B cell (primary cell): ENCODE results near the gene SLC39A7. TPM values are rescaled to one million over a fixed set of nuclear protein-coding genes. Genes with fewer than 3 reads are reported as not detected.
A peak's percentile ranks its signal among the peaks of the same experiment; 100 is the strongest.

Source experiments
- ATAC-seq: fragments of 200-7000 bp; cut with Tn5 transposase; one replicate; pipeline ENCODE4 v1.10.0; 2021; ENCODE audit warnings: low read depth, mild to moderate bottlenecking, moderate number of reproducible peaks, moderate library complexity
- CTCF ChIA-PET: fragments of 350-600 bp; sonication (Branson Sonifier 250); formaldehyde crosslinking; loops from one replicate; lab custom pipeline; 2021; ENCODE audit warnings: antibody characterized with exemption, inconsistent platforms; lab: Charles Lee
- POLR2A ChIA-PET: fragments of 350-600 bp; sonication (Branson Sonifier 250); formaldehyde crosslinking; loops from one replicate; lab custom pipeline; 2021; ENCODE audit warnings: antibody characterized with exemption; lab: Charles Lee
- DNase-seq: peaks from one replicate; pipeline ENCODE4 v3.0.0; 2013
- H2AFZ ChIP-seq: 2 replicates; pipeline ENCODE4 v1.6.1; 2012; ENCODE audit warnings: mild to moderate bottlenecking, low read depth, low read length; ENCODE audit not compliant: insufficient read depth, poor library complexity, severe bottlenecking
- H3K27ac ChIP-seq, 2 donors: 1 replicate in 1 of 2; 2 replicates in 1 of 2; pipeline ENCODE4 v1.5.1; 2012 to 2013; ENCODE audit warnings: low read length in 2 of 2, mild to moderate bottlenecking in 2 of 2, moderate library complexity in 1 of 2
- H3K27me3 ChIP-seq, 4 experiments: fragments of 200-600 bp in 1 of 4; sonication (generic) in 1 of 4; replicated peaks in 1 of 4; 1 replicate in 2 of 4; 2 replicates in 2 of 4; pipeline versions ENCODE4 v1.6.1 to v1.7.0; 2013 to 2016; ENCODE audit warnings: low read length in 3 of 4, mild to moderate bottlenecking in 2 of 4, mixed read lengths in 1 of 4, moderate library complexity in 1 of 4; ENCODE audit not compliant: insufficient read depth in 4 of 4, control insufficient read depth in 3 of 4; ENCODE audit errors: control extremely low read depth in 1 of 4
- H3K36me3 ChIP-seq, 2 experiments: replicated peaks in 1 of 2; 1 replicate in 1 of 2; 2 replicates in 1 of 2; pipeline versions ENCODE4 v1.6.1 to v1.7.1; 2013; ENCODE audit warnings: low read length in 1 of 2; ENCODE audit not compliant: insufficient read depth in 2 of 2, control insufficient read depth in 1 of 2; ENCODE audit errors: control extremely low read depth in 1 of 2, extremely low read depth in 1 of 2
- H3K4me1 ChIP-seq, 2 donors: fragments of 200-600 bp in 1 of 2; sonication (generic) in 1 of 2; 1 replicate in 1 of 2; 2 replicates in 1 of 2; pipeline versions ENCODE4 v1.5.1 to v1.6.1; 2013 to 2017; ENCODE audit warnings: low read length in 2 of 2; ENCODE audit not compliant: control insufficient read depth in 2 of 2, insufficient read depth in 2 of 2
- H3K4me2 ChIP-seq: replicated peaks from 2 replicates; pipeline ENCODE3; 2012; ENCODE audit warnings: mild to moderate bottlenecking, low read depth, low read length; ENCODE audit not compliant: poor library complexity, severe bottlenecking
- H3K4me3 ChIP-seq, 5 experiments: fragments of 200-600 bp in 1 of 5; sonication (generic) in 1 of 5; 1 replicate in 3 of 5; 2 replicates in 2 of 5; pipeline versions ENCODE4 v1.5.1 to v1.7.0; 2011 to 2016; ENCODE audit warnings: low read length in 4 of 5, mild to moderate bottlenecking in 4 of 5, low read depth in 2 of 5, control low read depth in 1 of 5, moderate library complexity in 1 of 5; ENCODE audit not compliant: insufficient read depth in 1 of 5; ENCODE audit errors: control extremely low read depth in 1 of 5, extremely low read depth in 1 of 5
- H3K79me2 ChIP-seq: fragments of 200-600 bp; sonication (generic); one replicate; pipeline ENCODE4 v1.6.0; 2016; ENCODE audit warnings: low read length; ENCODE audit not compliant: control insufficient read depth, insufficient read depth
- H3K9ac ChIP-seq: fragments of 200-600 bp; sonication (generic); 2 replicates; pipeline ENCODE4 v1.6.1; 2017; ENCODE audit warnings: mild to moderate bottlenecking, low read length, moderate library complexity
- H3K9me3 ChIP-seq, 3 donors: one replicate each; pipeline versions ENCODE4 v1.6.1 to v1.7.1; 2013; ENCODE audit warnings: low read length in 2 of 3; ENCODE audit not compliant: control insufficient read depth in 2 of 3, insufficient read depth in 1 of 3; ENCODE audit errors: control extremely low read depth in 1 of 3
- H4K20me1 ChIP-seq: 2 replicates; pipeline ENCODE4 v1.6.0; 2012; ENCODE audit warnings: mild to moderate bottlenecking, low read length; ENCODE audit not compliant: insufficient read depth, control insufficient read depth, poor library complexity, severe bottlenecking
- H3K27ac Mint-ChIP-seq: one replicate; pipeline ENCODE4 v1.8.0; 2021; ENCODE audit warnings: mixed read lengths
- H3K27me3 Mint-ChIP-seq: one replicate; pipeline ENCODE4 v1.8.0; 2021; ENCODE audit warnings: mixed read lengths
- H3K4me1 Mint-ChIP-seq: one replicate; pipeline ENCODE4 v1.8.0; 2021; ENCODE audit warnings: mixed read lengths
- H3K4me3 Mint-ChIP-seq: one replicate; pipeline ENCODE4 v1.8.0; 2021; ENCODE audit warnings: mixed read lengths
- H3K9me3 Mint-ChIP-seq: one replicate; pipeline ENCODE4 v1.8.0; 2022; ENCODE audit warnings: mixed read lengths; ENCODE audit not compliant: insufficient read depth
- CTCF ChIP-seq: fragments of 200-600 bp; IDR thresholded peaks from one replicate; pipeline ENCODE4 v1.8.0; 2022; ENCODE audit warnings: antibody characterized with exemption, mild to moderate bottlenecking
- EZH2 ChIP-seq: IDR thresholded peaks from 2 replicates; pipeline ENCODE4 v1.6.1; 2012; ENCODE audit warnings: borderline replicate concordance, low read depth, mild to moderate bottlenecking, moderate library complexity, low read length; ENCODE audit not compliant: insufficient read depth, poor library complexity, severe bottlenecking
- WGBS: methylation state at CpG from one replicate; pipeline ENCODE4 v1.1.5; 2013; ENCODE audit warnings: missing lambda C conversion rate; ENCODE audit not compliant: insufficient coverage; 5-methylcytosine and 5-hydroxymethylcytosine counted together
- intact Hi-C: fragments of 100-400 bp; cut with micrococcal nuclease; formaldehyde crosslinking; loops from one replicate; pipeline ENCODE4 v1.10.0; 2022
- polyA plus RNA-seq: library from polyadenylated mRNA; depleted of rRNA; stranded (reverse); fragments of >200 nt; gene quantifications from 2 replicates; pipeline ENCODE4 v1.2.3, GENCODE V29; 2012
- total RNA-seq, 2 donors: library from RNA; stranded (reverse); fragments of 120-200 nt in 1 of 2; gene quantifications; 1 replicate in 1 of 2; 2 replicates in 1 of 2; pipeline versions ENCODE4 v1.2.3 to v1.2.4, GENCODE V29; 2013 to 2022

Gene SLC39A7
- total and polyA plus RNA-seq, 2 donors (not counting 1 experiment from before 2014, with no cell fraction given): 18.7 to 29.6 TPM

- peak; percentile 8 for ATAC-seq
- Histone ChIP-seq H3K36me3 (peaks cover 0 to 49% of the 10 kb centered on the region in 2 experiments), H3K27ac (peak overlapping the region; percentile 93 to 94), H3K9ac (peak overlapping the region; percentile 75), H3K4me2 (peak overlapping the region; percentile 78), H3K27me3 (no peaks in the 10 kb centered on the region), H2AFZ (peak overlapping the region; percentile 79), H3K4me3 (peak overlapping the region; percentile 56 to 99 (median 92)), H3K4me1 (peaks cover 26 to 50% of the 10 kb centered on the region in 2 donors), H3K79me2 (peaks cover 55% of the 10 kb centered on the region), H4K20me1 (peaks cover 25% of the 10 kb centered on the region), H3K9me3 (no peaks in the 10 kb centered on the region)
- H3K9me3 Mint-ChIP-seq: no peaks in the 10 kb centered on the region
- CTCF ChIA-PET: interaction anchor here (0.6 to 0.9 kb wide), 2 partner anchors 9 to 89 kb away, joined by 3 read pairs; partner anchors contain the start of genes RING1 and WDR46
- no peak for DNase-seq
- peak overlapping the region; percentile 90 for H3K27ac Mint-ChIP-seq
- POLR2A ChIA-PET: interaction anchor here (0.6 to 1.5 kb wide), 11 partner anchors 8 to 370 kb away, joined by 3 to 13 read pairs (median 4); partner anchors contain the start of genes COL11A2, PHF1, RGL2 and RING1
- intact Hi-C loops: loop anchor here (1.0 to 10.0 kb wide), 9 partner anchors 9 to 1225 kb away; partner anchors contain the start of genes AGPAT1, CUTA, DXO and PFDN6
- WGBS: under 1% methylated on average over 14 of the region's 26 CpGs
- H3K27me3 Mint-ChIP-seq: no peaks in the 10 kb centered on the region
- peak overlapping the region; percentile 99 for H3K4me3 Mint-ChIP-seq
- TF ChIP-seq EZH2 (no peak), CTCF (no peak)
- peaks cover 65% of the 10 kb centered on the region for H3K4me1 Mint-ChIP-seq
These were observed 914 bp upstream of the SLC39A7 start for GRCh38 chr6:33199687-33200218.

GRCh38 chr6:33201147-33201545, 479 bp downstream of the SLC39A7 start:
- peak overlapping the region; percentile 79 for H2AFZ ChIP-seq
- no peaks in the 10 kb centered on the region for H3K9me3 ChIP-seq
- peaks cover 55% of the 10 kb centered on the region for H3K79me2 ChIP-seq
- DNase-seq: no peak
- H3K4me1 ChIP-seq: peaks cover 30 to 58% of the 10 kb centered on the region in 2 donors
- peak overlapping the region; percentile 83 to 99 (median 95) for H3K4me3 ChIP-seq
- TF ChIP-seq CTCF (no peak), EZH2 (no peak)
- peaks cover 25% of the 10 kb centered on the region for H4K20me1 ChIP-seq
- no peaks in the 10 kb centered on the region for H3K9me3 Mint-ChIP-seq
- H3K27ac ChIP-seq: peak overlapping the region; percentile 93 to 94
- ChIA-PET POLR2A (no interaction called here), CTCF (no interaction called here)
- ATAC-seq: no peak
- peaks cover 73% of the 10 kb centered on the region for H3K4me1 Mint-ChIP-seq
- peak overlapping the region; percentile 78 for H3K4me2 ChIP-seq
- peak overlapping the region; percentile 99 for H3K27ac Mint-ChIP-seq
- H3K27me3 Mint-ChIP-seq: no peaks in the 10 kb centered on the region
- WGBS: 5% methylated on average over 14 of the region's 14 CpGs
- H3K36me3 ChIP-seq: peaks cover 0 to 35% of the 10 kb centered on the region in 2 experiments
- intact Hi-C loops: loop anchor here (2.0 to 10.0 kb wide), 4 partner anchors 70 to 1226 kb away; partner anchors contain the start of genes AGPAT1, DXO, RGL2 and RNF5
- H3K9ac ChIP-seq: peak overlapping the region; percentile 75
- no peaks in the 10 kb centered on the region for H3K27me3 ChIP-seq
- peak overlapping the region; percentile 99 for H3K4me3 Mint-ChIP-seq
